GM18526 (cell line): ENCODE data around the gene ESPNL.

Experiments
- POLR2A ChIP-seq: IDR thresholded peaks from 3 replicates; pipeline ENCODE4 v1.6.1; 2011; ENCODE audit not compliant: insufficient read length; ENCODE audit errors: extremely low read depth

ESPNL gene

DNA sequence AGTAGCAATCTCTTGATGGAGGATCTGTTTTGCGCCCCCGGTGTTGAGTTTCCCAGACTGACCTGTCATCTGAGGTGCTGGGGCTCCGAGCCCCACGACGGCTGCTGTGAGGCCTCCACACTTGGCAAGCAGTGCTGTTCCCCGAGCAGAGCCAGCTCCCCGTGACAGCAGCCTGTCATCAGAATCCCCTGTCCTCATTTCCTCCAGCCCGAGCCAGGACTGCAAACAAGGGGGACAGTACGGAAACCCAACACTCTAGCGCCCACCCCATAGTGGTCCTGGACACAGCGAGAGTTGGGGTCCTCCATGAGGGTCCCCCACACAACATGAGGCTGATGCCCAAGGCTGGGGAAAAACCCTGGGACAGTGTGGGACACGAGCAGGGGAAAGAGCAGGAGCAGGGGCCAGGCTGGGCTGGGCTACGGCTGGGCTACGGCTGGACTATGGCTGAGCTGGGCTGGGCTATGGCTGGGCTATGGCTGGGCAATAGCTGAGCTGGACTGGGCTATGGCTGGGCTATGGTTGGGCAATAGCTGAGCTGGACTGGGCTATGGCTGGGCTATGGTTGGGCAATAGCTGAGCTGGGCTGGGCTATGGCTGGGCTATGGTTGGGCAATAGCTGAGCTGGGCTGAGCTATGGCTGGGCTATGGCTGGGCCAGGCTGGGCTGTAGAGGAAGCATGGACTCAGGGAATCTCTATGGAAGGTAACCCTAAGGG, 36.8 kb downstream of the ESPNL start:
- TF ChIP-seq POLR2A = no peak

DNA sequence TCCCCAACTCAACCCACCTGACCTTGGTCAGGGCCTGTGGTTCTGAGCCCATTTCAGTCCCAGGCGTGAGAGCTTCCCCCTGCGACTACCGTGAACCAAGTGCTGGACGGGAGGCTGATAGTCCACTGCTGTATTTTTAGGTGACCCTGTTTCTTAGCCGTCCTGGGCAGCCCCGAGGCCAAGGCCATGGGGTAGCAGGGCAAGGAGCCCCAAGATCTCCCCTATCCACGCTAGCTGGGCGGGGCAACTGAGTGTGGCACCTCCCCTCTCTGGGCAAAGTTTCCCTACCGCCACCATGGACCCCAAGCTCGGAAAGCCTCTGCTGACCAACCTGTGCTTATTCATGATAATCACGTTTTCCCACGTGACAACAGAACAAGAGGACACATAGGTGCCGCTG, 37.7 kb downstream of the ESPNL start:
- TF ChIP-seq POLR2A = no peak

DNA sequence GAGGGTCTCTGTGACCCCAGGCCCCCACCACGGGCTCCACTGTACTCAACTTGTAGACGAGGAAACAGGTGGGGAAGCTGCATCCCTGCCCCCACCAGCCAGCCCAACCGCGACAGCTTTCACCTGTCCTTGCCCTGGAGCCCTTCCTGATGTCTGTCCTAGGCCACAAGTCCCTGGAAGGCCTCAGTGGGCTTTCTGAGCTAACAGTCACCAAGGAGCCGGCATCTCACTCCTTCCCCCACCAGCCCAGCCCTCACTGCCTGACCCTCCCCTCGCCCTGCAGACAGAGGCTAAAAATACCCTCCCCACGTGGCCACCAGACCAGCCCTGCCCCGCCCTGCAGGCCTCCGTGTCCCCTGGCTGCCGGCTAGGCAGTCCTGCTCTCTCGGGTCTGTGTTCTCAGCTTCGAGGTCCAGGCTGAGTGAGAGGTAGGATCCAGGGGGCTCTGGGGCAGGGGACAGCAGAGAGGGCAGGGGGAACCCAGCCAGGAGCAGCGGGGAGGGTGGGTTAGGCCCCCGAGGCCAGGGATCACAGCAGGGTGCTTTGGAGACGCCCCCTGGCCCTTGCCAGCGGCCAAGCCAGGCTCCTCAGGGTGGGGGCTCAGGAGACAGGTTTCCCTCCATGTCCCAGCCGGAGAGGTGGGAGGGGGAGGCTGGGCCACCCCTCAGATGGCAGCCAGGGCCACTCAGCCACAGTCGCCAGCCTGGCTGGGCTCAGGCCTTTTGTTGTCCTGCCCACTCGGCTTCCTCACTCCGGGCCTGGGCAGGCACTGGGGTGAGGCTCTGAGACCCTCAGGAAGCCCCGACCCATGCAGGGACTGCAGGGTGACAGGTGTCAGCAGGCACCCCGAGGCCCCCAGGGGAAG, 38.4 kb downstream of the ESPNL start, which contains the start of gene KLHL30:
Gene KLHL30 (plus strand): TSS at position 338 of the 865 bp plus-strand sequence. CDS start 2,087 bp downstream, outside the sequence.
- no peak for TF ChIP-seq POLR2A

DNA sequence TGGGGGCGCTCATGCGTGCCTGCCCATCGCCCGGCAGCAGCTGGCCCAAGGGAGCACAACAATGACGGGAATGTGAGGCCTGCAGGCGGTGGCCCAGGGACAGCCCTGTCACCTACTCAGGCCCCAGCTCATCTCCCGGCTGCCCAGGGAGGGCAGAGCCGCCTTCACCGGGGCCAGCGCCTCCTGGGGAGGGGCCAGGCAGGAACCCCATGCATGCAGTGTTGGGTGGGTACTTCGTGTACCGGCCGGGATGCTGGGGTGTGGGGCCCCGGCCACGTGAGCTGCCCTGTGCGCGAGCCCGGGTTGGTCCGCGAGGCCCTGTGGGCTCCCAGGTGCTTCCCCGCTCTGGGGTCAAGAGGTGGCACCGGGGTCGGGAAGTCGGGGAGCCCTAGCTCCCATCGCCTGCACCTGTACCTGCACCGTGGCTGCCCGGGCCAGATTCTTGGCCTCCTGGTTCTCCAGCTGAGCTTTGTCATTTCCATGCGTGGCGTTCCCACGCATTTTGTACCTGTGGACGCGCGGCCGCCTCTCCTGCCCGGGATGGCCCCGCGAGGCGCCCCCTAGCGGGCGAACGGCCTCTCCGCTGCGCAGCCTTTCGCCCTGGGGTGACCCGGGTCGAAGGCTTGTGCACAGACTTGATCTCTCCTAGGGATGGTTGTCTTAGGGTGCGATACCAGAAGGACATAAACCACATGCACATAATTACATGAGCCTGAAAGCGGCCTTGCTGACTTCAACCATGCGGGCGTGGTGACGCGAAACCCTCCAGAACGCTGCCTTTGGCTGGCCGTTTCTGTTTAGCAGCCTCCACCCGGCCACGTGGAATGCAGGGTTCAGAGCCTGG, 39.3 kb downstream of the ESPNL start:
- TF ChIP-seq POLR2A = no peak

DNA sequence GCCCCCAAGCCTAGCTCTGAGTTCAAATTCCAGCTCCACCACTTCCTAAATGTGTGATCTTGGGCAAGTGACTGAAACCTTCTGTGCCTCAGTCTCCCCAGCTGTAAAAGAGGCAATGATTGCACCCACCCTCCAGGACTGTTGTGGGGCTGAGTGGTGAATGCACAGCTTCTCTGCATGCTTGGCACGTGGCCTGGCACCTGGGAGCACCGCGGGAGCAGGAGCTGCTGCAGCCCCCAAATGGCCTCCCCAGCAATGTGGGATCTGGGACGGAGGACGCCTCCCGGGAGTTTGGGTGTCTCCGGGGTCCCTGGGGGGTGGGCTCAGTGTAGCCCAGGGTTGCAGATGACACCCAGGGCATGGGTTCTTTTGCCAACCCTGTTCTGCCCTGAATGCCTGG, 39.9 kb downstream of the ESPNL start:
- TF ChIP-seq POLR2A = no peak

DNA sequence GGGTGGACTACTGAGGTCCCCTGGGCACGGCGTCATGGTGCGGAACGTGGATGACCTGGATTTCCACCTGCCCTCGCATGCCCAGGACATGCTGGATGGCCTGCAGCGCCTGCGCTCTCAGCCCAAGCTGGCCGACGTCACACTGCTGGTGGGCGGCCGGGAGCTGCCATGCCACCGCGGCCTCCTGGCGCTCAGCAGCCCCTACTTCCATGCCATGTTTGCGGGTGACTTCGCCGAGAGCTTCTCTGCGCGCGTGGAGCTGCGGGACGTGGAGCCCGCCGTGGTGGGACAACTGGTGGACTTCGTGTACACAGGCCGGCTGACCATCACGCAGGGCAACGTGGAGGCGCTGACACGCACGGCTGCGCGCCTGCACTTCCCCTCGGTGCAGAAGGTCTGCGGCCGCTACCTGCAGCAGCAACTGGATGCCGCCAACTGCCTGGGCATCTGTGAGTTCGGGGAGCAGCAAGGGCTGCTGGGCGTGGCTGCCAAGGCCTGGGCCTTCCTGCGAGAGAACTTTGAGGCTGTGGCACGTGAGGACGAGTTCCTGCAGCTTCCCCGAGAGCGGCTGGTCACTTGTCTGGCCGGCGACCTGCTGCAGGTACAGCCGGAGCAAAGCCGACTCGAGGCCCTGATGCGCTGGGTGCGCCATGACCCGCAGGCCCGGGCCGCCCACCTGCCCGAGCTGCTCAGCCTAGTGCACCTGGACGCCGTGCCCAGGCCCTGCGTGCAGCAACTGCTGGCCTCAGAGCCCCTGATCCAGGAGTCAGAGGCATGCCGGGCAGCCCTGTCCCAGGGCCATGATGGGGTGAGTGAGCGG, 40.8 kb downstream of the ESPNL start:
- TF ChIP-seq POLR2A = no peak

DNA sequence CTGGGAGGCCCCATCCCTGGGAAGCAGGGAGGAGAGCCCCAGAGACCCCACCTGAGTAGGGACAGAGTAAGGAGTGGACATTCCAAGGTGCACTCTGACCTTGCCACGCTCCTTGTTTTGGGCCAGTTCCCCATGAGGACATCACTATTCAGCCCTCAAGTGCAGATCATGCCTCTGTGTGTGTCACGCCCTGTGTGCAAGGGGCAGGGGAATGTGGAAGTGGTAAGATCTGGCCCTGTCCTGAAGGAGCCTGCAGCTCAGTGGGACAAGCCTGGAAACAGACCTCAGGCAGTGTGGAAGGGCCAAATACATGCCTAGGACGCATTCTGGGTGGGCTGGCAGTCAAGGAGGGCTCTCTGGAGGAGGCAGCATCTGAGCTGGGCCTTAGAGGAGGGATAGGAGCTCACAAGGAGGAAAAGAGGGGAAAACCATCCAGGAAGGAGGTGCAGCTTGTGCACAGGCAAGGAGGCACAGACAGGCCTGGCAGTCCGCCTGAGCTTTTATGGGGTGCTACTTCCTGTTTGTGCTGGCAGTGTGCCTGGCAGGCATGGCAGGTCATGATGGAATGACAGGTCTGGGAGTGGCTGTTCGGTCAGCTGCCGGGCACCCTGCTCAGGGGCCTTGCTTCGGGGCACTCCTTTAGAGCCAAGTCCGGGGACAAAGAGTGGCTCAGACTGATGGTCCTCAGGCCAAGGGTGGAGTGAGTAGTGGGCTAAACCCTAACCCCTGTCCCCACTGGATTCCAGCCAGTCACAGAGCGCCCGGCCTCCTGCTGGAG, 41.6 kb downstream of the ESPNL start:
- no peak for TF ChIP-seq POLR2A

DNA sequence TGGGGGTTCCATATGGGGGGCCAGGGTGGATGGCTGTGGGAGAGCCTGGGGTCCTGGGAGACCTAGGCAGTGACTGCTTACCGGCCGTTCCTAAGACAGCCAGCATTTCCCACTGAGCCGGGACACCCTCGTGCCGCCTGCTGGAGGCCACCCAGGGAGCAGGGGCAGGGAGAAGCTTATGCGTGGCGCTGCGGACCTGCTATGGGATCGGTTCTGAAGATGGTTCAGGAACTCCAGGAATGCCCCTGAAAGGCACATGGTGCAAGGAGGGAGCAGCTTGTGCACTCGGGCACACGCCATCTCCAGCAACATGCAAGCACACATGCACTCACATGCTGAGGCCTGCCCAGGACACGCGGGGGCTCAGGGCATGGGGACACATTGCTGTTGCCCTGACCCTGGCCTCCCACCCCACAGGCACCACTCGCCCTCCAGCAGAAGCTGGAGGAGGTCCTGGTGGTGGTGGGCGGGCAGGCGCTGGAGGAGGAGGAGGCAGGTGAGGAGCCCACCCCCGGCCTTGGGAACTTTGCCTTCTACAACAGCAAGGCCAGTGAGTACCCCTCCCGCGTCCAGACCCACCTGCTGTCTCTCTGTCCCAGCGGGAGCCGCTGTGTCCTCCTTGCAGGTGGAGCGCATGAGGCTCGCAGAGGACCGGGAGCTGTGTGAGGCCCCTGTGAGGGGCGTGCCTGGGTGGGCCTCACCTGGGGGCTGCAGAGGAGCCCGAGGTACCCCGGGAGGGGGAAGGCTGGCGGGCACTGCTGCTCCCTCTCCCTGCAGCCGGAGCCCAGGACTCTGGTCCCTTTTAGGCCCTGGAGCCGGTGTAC, 42.5 kb downstream of the ESPNL start:
- TF ChIP-seq POLR2A = no peak

DNA sequence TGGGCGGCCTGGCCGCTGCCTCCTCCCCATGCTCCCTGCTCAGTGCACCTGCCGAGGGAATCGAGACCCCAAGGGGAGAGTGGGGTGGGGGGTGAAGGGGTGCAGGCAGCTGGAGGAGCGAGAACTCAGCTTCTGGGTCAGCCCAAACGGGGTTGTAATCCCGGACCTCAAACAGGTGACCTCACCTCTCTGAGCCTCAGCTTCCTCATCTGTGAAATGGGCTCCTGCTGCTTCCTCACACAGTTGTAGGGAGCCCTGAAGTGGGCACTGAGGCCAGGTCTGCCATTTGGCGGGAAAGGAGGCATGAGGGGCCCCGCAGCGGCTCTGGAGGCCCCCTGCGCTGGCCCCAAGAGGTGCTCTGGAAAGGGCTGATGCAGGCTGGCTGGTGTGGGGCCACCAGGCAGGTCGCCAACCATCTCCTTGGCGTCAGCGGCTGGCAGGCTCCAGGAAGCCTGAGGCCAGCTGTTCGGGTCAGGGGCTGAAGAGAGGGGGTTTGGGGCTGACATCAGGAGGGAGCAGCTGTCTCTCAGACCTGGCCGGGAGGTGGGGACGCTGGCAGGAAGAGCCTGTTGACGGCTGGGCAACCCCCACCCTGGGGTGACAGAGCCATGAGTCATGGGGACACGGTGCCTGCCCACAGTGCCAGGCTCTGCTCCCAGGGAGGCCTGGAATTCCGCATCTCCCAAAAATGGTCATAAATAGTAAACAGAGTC, 43.3 kb downstream of the ESPNL start:
- no peak for TF ChIP-seq POLR2A

DNA sequence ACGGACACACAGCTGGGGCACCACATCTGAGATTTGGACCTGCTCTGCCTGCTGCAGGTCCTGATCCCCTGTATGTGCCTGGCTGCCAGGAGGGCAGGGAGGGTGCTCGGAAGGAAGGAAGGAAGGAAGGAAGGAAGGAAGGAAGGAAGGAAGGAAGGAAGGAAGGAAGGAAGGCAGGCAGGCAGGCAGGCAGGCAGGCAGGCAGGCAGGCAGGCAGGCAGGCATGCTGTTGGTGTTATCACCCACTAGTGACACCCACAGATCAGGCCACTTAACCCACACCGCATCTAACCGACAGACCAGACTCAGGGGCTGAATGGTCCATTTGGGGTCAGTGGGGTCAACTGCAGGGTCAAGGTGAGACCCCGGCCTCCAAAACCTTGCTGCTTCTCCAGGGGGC, 44.1 kb downstream of the ESPNL start:
- TF ChIP-seq POLR2A = no peak

DNA sequence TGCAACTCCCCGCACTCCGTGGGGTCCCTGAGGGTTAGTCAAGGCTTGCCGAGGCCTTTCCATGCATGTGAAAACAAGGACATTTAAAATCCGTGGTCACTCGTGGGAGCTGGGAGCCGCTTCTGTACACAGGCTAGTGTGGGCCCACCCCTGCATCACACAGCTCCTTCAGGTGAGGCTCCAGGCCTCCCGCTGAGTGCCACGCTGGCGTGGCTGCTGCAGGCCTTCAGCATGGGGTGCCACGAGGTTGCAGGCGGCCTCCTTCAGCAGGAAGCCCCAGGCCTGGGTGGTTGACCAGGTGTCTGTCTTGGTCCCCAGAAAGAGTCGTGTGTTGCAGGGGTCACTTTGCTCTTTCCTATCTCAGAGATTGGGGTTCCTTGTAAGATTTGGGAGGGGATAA, 44.9 kb downstream of the ESPNL start:
- TF ChIP-seq POLR2A = no peak

DNA sequence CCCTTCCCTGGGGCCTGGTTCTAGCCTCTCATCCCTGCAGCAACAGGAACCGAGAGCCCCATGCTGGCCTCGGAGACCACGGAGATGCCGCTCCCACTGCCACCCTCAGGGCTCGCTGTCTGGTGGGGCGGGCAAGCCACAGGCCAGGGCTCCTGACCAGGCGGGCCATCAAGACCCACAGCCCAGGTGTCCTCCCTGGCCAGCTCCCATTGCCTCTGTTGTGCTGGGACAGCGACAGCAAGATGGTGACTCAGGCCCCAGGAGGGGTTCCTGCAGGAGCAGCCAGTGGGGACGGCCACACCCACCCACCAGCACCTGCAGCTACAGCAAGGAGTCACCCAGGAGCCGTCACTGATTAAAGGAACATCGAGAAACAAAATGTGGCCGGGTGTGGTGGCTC, 45.7 kb downstream of the ESPNL start:
- TF ChIP-seq POLR2A = no peak

DNA sequence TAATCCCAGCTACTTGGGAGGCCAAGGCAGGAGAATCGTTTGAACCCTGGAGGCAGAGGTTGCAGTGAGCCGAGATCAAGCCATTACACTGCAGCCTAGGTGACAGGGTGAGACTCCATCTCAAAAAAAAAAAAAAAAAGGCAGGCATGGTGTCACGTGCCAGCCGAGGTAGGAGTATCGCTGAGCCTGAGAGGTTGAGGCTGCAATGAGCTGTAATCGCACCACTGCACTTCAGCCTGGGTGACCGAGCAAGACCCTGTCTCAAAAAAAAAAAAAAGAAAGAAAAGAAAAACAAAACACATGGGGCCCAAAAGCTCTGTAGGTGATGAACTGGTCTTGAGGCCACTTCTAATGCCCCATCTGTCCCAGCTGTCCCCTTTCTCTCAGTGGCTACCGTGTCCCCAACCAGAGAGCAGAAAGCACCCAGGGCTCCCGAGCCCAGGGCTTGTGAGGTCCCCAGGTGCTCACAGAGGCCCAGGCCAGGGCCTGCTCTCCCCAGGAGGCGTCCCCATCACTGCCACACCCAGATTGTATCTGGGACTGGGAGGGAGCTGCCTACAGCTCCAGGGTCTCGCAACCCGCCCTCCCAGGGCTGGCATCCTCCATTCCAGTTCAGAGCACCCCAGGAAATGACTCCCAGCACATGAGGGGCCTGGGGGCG, 46.9 kb downstream of the ESPNL start:
- no peak for TF ChIP-seq POLR2A
